HG03196 (cell line): Measurements from ENCODE around the gene ZNF85.
"Not testable (repeated sequence)": the region's sequence is repeated elsewhere in the genome, so short reads cannot be mapped to it uniquely, and the experiment has no call there.

Experiments
- ATAC-seq: cut with Tn5 transposase; IDR thresholded peaks from one replicate; pipeline ENCODE4 v1.9.1; 2021; ENCODE audit not compliant: unreplicated experiment

Gene ZNF85

GRCh38 chr19:20923077-20923871 lies at the start of gene ZNF85:
TSS of gene ZNF85 (plus strand) at chr19:20923251. CDS start at chr19:20923401, 150 bp downstream.
- peak; percentile 96 for ATAC-seq

GRCh38 chr19:20879501-20879900 lies 43.5 kb upstream of the ZNF85 start:
- ATAC-seq, result no peak

GRCh38 chr19:20912973-20913372 lies 10.1 kb upstream of the ZNF85 start:
- no peak for ATAC-seq

- no peak for ATAC-seq
Measured at GRCh38 chr19:20925481-20925880, 2.4 kb downstream of the ZNF85 start.

GRCh38 chr19:20926796-20927195 lies 3.7 kb downstream of the ZNF85 start:
- no peak for ATAC-seq

- ATAC-seq, result no peak
Measured at GRCh38 chr19:20928371-20928770, 5.3 kb downstream of the ZNF85 start.

- not testable (repeated sequence) for ATAC-seq
Measured at GRCh38 chr19:20936322-20936947, 13.4 kb downstream of the ZNF85 start.

GRCh38 chr19:20952561-20953095 lies 29.6 kb downstream of the ZNF85 start:
- not testable (repeated sequence) for ATAC-seq

- ATAC-seq, result no peak
Measured at GRCh38 chr19:20964798-20965197, 41.7 kb downstream of the ZNF85 start.

GRCh38 chr19:20968092-20968491 lies 45.0 kb downstream of the ZNF85 start:
- no peak for ATAC-seq

- no peak for ATAC-seq
Measured at GRCh38 chr19:20969498-20969897, 46.4 kb downstream of the ZNF85 start.

GRCh38 chr19:20969898-20970297 lies 46.8 kb downstream of the ZNF85 start:
- ATAC-seq, result no peak

- not testable (repeated sequence) for ATAC-seq
Measured at GRCh38 chr19:20992788-20993187, 69.7 kb downstream of the ZNF85 start.

GRCh38 chr19:20999731-21000352 lies 76.8 kb downstream of the ZNF85 start:
- ATAC-seq, result peak; percentile 84
